GM18519 (cell line): ENCODE data around the gene CYTIP.

Experiments used
- ATAC-seq: cut with Tn5 transposase; IDR thresholded peaks from one replicate; pipeline ENCODE4 v1.9.1; 2021; ENCODE audit warnings: mild to moderate bottlenecking, moderate library complexity; ENCODE audit not compliant: unreplicated experiment, low FRiP score

CYTIP gene

DNA sequence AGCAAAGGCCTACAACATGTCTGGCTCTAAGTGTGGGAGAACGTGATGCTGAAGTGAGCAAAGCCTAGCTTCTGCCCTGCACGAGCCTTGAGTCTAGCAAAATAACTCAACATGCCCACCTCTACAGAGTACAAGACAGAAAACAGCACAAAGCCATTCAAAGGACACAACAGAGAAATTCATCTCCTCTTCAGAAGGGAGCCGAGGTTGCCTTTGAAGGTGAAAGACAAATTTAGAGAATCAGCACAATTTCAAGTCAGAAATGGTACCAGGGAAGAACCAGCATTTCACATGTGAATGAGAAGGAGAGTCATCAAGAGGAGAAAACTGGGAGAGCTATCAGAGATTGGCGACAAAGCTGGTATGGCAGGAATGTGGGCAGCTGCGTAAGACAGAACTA is 21.7 kb upstream of the CYTIP start:
- ATAC-seq, result no peak

DNA sequence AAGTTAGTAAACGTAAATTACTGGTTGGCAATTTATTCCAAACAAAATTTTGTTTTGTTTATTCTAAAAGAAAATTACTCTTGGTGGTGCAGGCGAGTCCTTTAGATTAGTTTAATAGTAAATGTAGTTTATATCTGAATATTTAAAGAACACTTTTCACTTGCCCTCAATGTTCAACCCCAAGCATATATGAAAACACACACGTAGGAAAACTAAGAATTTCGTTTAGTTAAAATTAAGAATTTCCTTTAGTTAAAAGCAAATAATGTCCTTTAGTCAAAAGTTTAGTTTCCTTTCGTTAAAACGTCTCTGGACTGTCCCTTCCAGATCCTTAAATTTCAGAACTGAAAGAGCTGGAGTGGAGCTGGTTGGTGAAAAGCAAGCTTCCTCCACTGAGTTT is 19.1 kb upstream of the CYTIP start:
- no peak for ATAC-seq

GRCh38 chr2:157460897-157461296 is 17.0 kb upstream of the CYTIP start:
- no peak for ATAC-seq

DNA sequence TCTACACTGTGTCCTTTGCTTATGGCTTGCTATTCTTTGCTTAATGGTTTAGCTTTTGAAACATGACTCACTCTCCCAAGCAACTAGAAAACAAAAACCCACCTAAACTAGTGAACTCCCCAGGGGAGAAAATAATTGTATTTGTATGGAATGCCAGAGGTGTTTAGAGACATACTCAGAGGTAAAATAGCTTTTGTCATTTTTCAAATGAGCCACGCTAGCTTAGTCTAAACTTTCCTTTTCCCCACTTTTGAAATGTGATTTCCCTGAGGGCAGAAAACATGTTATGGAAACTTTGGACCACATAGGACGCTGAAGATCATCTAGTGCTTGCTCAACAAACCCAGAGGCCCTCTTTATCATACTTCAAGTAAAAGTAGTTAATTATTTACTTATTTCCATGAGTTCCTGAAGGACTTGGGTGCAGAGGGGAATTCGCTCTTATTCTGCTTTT is 16.5 kb upstream of the CYTIP start:
- no peak for ATAC-seq

GRCh38 chr2:157459486-157459885 is 15.6 kb upstream of the CYTIP start:
- no peak for ATAC-seq

DNA sequence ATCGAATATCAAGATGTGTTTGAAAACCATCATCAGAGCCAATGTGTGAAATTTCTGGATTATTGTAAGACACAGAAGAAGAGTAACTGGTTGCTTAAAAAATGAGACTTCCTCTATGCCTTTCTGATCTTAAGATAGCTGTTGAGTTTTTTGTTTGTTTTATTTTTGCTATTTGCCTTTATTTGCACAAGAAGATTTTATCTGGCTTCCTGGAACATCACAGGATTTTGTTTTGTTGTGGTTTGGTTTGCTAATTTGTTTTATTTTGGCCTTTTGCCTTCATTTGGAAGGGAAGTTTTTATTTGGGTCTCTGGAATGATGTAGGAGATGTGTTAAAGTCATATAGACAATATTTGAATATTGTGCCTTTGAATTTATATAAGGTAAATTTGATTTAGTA is 3.9 kb upstream of the CYTIP start:
- no peak for ATAC-seq

DNA sequence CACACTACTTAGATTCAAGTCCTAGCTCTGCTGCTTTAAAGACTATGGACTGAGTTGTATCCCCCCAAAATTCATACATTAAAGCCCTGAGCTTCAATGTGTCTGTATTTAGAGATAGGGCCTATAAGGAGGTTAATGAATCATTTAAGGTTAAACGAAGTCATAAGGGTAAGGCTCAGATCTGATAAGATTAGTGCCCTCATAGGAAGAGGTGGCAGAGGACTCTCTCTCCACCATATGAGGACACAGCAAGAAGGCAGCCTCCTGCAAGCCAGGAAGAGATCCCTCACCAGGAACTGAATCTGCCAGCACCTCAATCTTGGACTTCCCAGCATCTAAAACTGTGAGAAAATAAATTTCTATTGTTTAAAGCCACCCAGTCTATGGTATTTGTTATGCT is 3.1 kb upstream of the CYTIP start:
- no peak for ATAC-seq

DNA sequence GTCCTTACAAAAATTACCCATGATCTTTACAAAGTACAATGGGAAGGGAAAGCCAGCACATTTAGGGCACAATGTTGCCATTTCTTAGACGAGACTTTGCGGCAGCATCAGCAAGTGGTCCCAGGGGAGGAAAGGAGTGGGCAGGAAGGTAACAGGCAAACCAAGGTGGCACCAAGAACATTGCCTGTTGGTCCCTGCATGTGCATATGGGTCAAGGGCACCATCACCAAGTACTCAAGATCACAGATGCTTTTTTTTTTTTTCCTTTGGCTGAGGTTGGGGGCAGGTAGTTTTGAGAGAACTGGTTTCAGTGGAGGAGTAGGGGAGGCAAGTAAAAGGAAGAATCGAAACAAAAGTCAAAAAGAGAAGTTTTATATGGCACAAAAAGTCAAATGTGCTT is 752 bp upstream of the CYTIP start:
- ATAC-seq, result no peak

DNA sequence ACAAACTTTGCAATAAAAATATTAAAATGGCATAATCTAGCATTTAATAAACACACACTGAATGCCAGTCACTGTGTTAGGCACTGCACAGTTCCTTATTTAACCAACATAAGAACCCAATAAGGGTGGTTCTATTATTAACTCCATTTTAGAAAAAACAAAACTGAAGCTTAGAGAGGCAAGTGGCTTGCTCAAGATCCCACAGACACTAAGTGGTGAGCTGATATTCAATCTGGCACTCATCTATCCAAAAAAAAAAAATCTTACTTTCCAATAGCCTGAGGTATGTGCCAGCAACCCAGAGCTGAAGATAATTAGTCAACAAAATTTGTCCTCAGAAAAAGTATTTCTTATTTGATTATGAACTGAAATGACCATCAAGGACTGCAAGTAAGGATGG is 799 bp downstream of the CYTIP start:
- ATAC-seq, result no peak

- ATAC-seq, result no peak
Measured at GRCh38 chr2:157442636-157443035, 1.3 kb downstream of the CYTIP start.

DNA sequence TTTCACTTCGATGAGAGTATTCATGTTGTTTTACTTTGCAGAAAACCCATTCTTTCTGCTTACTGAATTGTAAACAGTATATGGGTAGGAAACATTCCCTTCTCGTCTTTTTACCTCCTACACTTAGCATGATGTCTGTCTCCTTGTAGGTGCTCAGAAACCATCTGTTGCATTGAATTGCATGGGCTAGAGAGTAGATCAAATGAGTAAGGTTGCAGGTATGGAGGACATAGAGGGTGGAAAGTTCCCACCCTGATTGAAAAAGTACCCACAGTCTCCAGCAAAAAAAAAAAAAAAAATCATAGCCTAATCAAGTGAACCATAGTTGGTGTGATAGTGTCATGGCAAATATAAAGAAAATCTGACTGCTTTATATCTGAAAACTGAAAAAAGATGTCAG is 1.7 kb downstream of the CYTIP start:
- no peak for ATAC-seq

DNA sequence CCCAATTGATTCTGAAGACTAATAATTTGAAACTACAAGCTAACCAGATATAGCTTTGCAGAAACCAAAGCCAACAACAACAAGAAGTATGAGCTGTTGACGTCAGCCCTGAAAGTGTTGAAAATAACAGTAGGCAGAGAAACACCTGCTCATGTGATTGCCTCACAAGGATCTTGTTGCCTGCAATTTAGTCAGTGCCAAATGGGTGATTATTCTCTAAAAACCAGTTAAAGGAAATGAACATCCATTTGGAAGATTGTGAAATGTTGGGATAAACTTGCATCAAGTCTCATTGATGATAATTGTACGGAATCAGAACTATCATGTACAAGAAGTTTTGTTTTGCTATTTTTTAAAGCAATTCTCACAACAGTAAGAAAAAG is 2.8 kb downstream of the CYTIP start:
- peak; percentile 29 for ATAC-seq

- no peak for ATAC-seq
Measured at GRCh38 chr2:157440404-157441071, 3.4 kb downstream of the CYTIP start.

DNA sequence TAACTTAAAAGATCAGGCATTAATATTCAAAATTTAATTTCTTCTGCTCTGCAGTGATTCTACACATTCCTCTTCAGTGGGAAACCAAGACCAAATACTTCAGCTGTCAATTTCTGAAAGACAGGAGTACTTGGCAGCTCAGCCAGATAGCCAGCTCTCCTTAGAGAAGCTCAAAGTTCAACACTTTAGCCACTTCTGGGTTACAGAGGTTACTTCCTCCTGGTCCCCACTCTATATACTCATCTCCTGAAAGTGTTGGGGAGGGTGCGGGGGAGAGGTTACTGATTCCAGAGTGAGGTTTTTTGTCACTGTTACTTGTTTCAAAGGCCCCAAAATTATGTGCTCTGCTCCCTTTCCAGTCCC is 4.1 kb downstream of the CYTIP start:
- no peak for ATAC-seq

- no peak for ATAC-seq
Measured at GRCh38 chr2:157438863-157439823, 4.7 kb downstream of the CYTIP start.

GRCh38 chr2:157433394-157433793 is 10.5 kb downstream of the CYTIP start:
- no peak for ATAC-seq

DNA sequence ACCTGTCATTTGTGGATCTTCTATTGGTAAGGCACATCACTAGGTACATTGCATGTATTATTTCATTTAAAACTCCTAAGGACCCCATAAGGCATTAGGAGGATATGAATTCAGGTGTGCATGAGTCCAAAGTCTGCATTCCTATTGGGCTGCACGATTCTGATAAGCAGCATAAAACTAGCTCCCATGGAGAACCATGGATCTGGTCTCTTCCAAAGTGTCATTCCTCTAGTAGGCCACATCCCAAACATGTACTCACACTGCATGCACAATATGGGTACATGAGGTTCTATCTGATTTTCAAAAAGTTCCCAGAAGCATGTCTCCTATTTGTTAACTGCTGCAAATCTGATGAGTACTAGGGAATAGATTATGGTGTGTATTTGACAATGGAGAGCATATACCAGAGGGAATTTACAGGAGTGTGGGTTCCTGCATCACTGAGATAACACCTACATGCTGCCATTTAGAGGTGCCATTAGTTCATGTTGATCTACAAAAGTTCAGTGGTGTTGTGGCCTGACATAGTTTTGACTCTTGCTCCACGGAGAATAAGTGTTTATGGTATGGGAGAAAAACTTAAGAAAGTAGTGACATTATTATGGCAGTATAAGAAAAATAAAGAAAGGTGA is 11.3 kb downstream of the CYTIP start:
- ATAC-seq, result no peak

GRCh38 chr2:157431176-157431575 is 12.7 kb downstream of the CYTIP start:
- no peak for ATAC-seq

GRCh38 chr2:157428500-157429175 is 15.3 kb downstream of the CYTIP start:
- ATAC-seq, result no peak

- no peak for ATAC-seq
Measured at GRCh38 chr2:157427922-157428303, 16.0 kb downstream of the CYTIP start.
